Measurements from ENCODE around the gene TNS1.

Gene TNS1

DNA sequence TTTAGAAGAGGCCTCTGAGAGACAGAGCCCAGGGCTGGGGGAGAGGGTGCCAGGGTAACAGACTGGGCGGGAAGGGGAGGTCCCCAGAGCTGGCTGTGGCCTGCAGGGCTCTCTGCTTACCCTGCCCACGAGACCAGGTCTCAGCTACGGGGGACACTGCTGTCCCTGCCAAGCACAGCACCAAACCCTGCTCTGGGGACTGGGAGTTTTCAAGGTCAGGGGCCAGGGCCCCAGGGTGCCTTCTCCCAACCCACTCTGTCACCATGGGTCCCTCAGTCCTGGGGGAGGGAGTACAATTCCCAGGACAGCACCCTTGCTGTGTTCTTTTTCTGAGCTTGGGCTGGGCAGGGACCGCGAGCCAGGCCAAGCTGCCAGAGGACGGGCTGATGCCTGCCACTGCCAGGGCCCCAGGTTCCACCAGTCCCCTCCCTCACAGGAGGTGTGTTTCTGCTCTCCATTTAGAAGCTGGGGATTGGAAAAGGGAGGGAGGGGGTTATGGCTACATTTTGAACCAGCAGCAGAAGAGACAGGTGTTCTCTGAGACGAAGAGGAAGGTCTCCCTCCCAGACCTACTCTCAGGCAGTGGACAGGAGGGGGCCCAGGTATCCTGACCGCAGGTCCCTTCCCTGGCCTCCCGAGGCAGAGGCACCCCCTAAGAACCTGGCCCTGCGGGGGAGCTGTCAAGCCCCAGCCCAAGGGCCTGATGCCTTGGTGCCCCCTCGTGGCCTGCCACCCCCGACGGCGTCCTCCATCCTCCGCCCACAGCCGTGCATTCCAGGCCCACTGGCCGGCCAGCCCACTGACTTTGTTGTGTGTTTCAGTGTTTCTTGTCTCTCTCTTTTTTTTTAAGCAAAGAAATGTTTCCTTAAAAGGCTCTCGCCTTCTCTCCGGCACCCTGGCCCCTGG lies 80.4 kb downstream of the TNS1 start:
- no peak overlapping the region for H3K27ac ChIP-seq
- no peak for DNase-seq (ENCODE audit: low read depth, low spot score)

DNA sequence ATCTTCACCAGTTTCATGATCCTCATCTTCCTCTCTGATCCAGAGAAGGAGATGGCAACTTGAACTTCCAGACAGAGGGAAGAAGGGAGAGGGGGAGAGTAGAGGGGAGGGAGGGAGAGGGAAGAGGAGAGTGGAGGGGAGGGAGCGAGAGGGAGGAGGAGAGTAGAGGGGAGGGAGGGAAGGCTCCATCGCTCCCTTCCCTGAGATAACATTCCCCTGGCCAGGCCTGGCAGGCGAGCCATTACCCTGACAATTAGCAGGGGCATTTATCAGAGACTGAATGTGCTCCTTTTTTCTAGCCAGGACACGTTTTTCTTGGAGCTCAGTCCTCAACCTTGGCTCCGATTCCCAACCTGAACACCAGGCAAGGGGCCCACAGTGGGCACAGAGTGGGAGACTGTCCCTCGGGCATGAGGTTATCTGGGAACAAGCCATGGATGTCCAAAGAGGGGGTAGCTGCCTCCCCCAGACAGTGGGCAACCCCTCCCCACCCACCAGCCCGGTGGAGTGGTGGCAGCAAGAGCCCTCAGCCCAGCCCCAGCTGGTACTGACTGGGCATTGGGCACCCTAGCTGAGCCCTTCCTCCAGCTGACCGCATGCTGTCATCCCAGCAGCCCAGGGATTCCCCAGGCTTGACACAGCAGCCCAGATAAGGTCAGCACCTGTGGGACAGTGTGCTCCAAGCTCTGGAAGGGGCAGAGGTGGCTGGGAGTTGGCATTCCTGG lies 81.8 kb downstream of the TNS1 start:
- no peak overlapping the region for H3K27ac ChIP-seq
- no peak for DNase-seq (ENCODE audit: low read depth, low spot score)

DNA sequence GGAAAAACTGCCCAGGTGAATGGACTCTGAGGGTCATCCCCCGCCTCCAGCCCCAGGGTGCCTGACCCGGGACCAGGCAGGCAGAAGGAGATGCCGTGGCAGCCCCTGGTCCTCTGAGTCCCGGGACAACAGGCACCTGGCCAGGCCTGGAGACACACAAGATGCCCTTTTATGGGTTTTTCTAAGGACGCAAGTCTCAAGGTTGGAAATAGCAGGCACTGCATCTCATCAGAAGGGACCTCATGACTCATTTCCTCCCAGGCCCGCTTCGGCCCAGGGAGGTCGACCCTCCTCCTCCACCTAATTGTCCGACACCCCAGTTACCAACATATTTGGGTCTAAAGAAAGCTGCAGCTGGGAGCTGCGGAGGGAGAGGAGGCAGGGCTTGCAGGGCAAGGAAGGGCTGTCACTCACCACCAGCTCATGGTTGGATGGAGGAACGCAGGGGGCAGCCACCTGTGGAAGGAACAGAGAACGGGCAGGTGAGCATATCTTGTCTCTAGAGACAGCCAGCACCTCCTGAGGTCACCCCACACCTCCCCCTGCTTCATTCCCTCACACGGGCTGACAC lies 82.9 kb downstream of the TNS1 start:
- H3K27ac ChIP-seq, result no peak overlapping the region
- DNase-seq (ENCODE audit: low read depth, low spot score), result no peak

DNA sequence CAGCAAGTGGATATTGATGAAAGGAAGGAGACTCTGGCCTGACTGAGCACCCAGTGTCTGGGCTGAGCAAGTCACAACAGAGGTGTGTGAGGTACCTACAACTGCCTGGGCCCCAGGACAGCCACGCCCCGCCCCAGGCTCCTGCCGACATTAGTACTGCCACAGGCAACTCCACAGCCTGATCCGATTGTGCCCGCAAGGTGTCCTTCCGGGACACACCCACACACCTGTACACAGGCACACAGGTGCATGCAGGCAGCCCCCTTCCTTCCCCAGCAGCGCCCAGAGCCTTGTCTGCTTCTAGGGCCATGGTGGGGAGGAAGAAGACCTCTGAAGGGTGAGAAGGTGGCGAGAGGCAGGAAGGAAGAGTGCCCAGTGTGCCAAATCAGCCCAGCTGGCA lies 83.6 kb downstream of the TNS1 start:
- DNase-seq (ENCODE audit: low read depth, low spot score), result no peak
- H3K27ac ChIP-seq, result no peak overlapping the region

DNA sequence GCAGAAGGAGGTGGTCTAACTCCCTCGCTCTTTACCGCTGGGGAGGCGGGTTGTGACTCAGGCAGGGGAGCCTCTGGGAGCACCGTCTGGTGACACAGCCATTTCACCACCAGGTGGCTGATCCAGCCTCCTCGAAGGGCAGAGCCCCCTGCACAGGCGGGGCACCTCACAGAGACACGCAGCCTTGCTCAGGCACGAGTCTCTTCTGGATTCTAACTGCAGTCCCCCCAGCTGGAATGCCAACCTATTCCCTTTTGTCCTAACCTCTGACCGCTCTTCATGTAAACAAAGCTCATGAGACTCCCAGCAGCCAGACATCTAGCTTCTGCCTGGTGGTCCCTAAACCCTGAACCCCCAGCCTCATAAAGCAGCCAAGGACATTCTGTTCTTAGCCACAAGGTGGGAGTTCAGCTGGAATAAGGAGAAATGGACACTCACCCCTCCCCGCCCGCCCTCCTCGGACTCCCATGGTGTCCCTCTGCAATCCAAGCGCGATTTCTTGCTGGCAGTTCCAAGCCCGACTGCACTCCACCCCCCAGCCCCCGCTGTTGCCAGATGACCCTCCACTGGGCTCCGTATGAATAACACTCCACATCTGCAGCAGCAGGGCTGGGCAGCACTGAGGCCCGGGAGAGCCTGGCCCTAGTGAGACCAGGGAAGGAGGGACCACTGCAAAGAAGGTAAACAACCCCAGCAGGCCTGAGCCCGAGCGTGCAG lies 84.3 kb downstream of the TNS1 start:
- no peak overlapping the region for H3K27ac ChIP-seq
- no peak for DNase-seq (ENCODE audit: low read depth, low spot score)

DNA sequence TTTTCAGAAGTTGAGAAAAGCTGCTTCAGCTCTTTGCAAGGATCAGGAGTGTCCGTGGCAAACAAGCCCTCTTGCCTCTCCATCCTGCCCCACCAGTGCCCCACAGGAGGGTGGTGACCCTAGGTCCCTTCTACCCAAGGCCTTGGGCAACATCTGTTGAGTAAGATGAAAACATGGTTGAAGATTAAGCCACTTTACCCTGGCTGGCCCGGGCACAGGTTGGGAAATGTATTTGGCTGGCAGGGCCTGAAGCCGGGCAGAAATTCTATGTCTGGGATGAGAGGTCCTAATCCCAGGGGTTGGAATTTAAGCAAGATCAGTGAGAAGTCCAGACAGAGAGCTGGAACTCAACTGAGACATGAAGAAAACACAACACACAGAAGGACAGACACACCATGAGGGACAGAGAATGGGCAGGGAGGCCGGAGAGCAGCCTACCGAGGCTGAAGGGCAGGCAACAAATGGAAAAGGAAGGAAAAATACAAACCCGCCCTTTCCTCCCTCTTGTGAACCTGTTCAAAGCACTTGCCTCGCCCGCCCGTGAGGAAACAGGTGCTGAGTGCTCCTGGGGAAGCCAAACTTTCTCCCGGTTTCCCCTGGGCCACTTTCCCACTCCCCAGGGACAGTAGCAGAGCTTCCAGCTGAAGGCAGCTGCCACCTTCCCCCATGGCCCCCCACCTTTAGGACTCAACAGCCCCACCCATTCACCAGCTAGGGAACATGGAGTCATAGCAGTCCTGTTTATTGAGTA lies 86.1 kb downstream of the TNS1 start:
- DNase-seq (ENCODE audit: low read depth, low spot score), result no peak
- H3K27ac ChIP-seq, result no peak overlapping the region

DNA sequence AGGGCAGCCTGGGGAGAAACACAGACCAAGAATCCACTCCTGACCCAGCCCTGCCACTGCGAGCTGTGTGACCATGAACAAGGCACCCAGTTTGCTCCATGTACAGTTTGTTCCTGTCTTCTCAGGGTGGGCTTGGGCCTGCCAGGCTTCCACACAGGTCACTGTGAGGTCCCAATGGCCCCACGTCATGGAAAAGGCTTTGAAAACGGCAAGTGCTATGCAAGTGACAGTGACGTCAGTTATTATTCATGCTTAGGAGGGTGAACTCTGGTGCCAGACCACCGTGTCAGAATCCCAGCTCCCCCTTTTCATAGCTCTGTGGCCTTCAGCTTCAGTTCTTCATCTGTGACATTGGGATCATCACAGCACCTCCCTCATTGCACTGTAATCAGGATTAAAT lies 87.1 kb downstream of the TNS1 start:
- DNase-seq (ENCODE audit: low read depth, low spot score), result no peak
- H3K27ac ChIP-seq, result no peak overlapping the region

DNA sequence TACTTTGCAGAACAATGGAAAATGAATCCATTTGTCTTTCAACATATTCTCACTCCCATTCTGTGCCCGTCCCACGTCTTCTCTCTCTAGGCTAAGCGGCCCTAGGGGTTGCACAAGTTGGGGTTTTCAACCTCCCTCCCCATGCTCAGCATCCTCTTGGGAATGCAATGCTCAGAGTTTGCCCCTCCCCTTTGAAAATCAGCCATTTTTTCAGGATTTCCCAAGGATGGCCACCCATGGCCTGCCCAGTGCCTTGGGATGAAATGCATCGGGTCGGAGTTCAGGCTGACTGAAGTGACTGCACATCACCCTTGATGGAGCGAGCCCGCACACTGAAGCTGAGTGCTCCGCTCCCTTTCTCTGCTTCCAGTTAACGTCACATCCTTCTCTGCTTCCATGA lies 87.9 kb downstream of the TNS1 start:
- no peak for DNase-seq (ENCODE audit: low read depth, low spot score)

DNA sequence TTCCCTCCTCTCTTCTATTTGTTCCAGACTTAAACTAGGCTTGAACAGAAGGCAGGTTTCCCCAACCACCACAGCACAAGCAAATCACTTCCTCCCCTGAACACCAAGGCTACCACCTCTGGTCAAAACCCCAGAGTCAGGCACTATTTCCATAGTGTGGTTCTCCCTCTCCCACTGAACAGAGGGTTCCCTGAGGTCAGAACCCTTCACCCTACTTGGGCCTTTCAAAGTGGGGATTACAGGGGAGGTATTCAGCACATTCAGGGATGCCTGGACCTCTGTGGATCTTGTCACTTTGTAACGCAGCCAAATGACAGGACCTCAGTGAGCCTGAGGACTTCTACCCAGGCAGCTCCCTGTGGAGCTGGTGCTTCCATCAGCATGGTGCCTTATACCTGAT lies 88.7 kb downstream of the TNS1 start:
- no peak for DNase-seq (ENCODE audit: low read depth, low spot score)
- H3K27ac ChIP-seq, result no peak overlapping the region

More for the DNA sequence above, 87.9 kb downstream of the TNS1 start:
- H3K27ac ChIP-seq, result no peak overlapping the region

DNA sequence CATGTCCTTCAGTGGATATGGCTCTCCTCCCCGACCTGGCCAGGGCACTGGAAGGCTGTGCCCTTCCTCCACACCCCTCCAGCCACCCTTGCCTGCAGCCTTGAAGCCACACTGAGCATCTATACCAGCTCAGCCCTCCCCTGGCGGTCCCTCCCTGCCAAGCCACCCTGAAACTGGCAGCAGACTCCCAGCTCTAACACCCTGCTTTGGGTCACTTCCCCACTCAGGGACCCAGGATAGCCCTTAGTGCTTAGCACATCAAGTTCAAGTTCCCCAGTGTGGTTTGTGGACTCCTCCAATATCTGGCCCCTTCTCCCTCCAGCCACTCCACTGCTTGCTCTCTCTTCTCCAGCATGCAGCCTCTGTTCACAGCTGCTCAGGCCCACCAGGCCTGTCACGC lies 89.4 kb downstream of the TNS1 start:
- no peak overlapping the region for H3K27ac ChIP-seq
- no peak for DNase-seq (ENCODE audit: low read depth, low spot score)

DNA sequence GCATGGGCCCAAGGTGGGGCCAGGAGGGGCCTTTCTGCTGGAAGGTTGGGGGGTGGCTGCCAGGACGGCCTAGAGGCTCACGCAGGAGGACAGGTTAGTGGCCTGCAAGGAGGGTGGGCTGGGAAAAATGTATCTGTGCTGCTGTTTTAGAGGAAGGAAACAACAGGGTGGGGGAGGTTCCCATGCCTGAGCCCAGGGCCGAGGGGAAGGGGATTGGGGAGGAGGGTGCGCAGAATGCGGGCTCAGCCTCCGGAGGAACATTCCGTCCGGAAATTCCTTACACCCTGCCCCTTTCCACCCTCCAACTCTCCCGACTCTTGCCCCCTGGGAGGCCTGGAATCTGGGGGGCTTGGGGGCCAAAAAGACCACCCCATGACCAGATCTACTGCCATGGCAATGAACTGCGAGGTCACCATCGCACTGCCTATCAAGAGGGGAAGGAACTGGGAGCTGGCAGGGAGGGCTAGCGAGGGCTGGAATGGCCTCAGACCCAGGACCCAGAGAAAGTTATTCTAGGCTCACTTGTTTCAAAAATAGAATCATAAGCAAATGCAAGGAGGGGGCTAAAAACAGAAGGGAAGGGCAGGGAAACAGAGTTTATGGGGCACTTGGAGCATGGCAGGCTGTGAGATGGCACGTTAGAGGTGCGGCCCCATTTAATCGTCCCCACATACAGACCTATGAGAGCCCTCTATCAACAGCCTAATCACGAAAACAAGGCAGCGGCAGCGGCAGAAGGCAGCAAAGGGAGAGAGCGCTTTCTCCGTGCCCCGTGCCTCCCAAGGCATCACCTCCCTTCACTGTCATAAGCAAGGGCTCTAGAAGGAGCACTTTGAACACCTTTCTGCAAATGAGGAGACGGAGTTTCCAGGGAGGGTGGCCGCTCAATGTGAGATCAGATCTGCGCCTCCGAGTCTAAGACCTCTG lies 90.4 kb downstream of the TNS1 start:
- no peak for DNase-seq (ENCODE audit: low read depth, low spot score)
- H3K27ac ChIP-seq, result no peak overlapping the region

DNA sequence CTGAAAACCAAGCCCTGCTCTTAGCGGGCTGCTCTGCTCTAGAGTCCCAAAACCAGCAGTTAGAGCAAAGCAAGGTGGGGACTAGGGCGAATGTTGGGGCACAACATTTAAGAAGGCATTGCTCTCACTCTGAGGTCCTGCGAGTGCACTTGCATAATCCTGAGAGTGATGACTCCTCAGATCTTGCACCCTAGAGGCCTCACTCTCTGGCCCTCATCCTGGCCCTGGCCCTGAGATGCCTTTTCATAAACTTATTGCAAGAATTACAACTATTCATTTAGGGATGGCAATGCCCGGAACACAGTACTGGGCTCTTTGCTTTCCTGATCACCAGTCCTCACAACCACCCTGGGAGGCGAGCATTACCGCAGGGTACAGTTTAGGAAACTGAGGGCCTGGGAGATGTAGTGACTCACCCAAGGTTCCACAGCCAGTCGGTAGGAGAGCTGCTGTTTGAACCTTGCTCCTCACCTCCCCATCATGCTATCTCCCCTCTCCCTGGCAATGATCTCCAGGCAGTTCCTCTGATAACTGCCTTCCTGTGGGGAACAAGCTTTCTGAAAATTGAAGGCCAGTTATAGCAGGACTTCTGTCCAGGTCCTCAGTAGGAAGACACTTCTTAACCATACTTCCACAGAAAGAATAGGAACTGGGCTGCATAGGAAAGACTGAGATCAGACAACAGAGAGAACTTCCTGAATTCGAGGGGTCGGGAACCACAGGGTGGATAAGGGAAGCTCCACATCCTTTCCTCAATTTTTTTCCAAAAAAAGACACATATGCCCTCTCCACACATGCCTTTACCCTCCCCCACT lies 91.3 kb downstream of the TNS1 start:
- H3K27ac ChIP-seq, result no peak overlapping the region
- DNase-seq (ENCODE audit: low read depth, low spot score), result no peak

DNA sequence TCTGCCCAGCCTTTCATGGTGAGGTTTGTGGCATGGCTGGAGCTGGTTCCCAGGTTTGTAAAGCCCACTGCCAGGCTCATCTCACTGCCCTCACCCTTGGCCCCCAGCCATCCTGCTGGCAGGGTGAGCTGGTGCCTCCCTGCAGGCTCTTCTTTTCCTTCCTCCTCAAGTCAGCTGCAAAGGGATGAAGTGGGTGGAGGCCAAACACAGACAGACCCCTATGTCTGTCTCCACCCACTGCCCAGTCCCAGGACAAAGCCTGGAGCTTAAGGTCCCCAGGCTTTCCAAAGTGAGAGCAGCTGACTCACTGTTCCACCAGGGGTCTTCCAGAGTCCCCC lies 92.0 kb downstream of the TNS1 start:
- H3K27ac ChIP-seq, result no peak overlapping the region
- no peak for DNase-seq (ENCODE audit: low read depth, low spot score)

DNA sequence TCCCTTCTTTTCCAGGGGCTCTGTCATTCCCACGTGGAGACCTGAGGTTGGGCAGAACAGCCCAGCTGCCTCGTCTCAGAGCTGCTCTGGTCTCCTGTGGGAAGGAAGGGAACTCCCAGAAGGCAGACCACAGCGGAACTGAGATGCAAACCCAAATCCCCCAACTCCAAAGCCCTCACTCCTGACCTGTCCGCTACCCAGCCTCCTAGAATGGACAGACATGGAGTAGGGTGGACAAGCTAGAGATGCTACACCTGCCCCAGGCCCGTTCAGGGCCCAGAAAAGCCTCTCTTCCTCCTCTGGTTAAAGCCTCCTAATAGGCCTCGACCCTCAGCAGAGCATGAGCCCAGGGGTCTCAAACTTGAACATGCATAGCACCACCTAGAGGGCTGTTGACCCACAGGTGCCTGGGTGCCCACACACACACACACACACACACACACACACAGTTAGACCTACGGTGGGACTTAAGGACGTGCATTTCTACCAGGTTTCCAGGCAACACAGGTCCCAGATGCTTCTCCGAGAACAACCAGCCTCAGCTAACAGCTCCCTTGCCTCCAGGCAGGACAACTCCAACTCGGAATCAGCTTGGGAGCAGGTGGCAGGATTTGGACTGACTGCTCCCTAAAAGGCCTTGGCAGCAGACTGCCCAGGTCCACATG lies 93.5 kb downstream of the TNS1 start:
- no peak for DNase-seq (ENCODE audit: low read depth, low spot score)
- H3K27ac ChIP-seq, result no peak overlapping the region

DNA sequence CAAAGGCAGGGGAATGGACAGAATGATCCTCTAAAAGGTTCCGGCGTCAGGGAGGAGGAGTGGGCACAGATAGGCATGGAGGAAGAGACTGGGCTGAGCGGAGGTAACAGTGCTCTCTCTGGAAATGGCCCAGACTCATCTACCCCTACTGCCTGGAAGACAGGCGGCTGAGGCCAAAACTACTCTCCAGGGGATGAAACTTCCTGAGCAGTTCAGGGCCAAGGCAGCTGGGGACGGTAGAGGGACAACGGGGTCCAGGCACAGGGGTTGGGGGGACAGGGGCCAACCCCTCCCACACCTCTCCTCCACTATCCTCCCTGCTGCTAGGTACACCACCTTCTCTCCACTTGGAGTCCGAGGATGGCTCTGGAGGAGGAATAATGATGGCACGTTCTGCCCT lies 94.3 kb downstream of the TNS1 start:
- DNase-seq (ENCODE audit: low read depth, low spot score), result no peak
- H3K27ac ChIP-seq, result no peak overlapping the region

DNA sequence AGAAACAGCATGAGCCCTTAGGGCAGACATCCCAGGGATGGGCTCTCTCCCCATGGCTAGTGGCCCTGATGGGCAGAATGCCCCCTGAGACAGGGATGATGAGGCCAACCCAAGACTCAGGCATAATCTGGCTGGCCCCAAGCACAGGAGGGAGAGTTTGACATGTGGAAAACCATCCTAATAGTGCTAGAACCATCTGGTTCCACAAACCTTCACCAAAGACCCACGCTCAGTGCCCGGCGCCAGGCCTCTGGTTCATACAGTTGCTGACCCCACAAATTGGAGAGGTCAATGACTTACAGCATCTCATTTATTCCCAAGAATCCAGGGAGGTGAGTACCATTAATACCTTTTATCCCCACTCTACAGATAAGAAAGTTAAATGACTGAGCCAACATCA lies 95.5 kb downstream of the TNS1 start:
- no peak overlapping the region for H3K27ac ChIP-seq

DNA sequence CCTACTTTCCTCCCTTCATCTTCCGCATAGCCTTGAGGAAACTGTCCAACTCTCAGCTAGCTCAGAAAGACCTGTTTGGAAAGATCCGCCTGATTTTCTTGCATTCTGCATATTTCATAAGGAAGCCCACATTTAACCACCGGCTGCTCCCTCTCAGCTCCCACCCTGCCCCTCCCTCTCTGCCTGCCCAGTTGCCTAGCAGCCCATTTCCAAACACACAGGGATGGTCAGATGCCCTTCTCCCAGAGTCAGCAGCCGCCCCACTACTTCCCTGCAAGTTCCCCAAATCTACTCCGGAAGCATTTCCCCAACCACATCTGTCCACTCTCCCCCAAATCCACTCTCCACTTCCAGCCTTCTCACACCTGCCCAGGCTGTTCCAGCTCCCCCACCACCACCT lies 96.0 kb downstream of the TNS1 start:
- H3K27ac ChIP-seq, result no peak overlapping the region
- no peak for DNase-seq (ENCODE audit: low read depth, low spot score)

More for the DNA sequence above, 95.5 kb downstream of the TNS1 start:
- DNase-seq (ENCODE audit: low read depth, low spot score), result no peak

DNA sequence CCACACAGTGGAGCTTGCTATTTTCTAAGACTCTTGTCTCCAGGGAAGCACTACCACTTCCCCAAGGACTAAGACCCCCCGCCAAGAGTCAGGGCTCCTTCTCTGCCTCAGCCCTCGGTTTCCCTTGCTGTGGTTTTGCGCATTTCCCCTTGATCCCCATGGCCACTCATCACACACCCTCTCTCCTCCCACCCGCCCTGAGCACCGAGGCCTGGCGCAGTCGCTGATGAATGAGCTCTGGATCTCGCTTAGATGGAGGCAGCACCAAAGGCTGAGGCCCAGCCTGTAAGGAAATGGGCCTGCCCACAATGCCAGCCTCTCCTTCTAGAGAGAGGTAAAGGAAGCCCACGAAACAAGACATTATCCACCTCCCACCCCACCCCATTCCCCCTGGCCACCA lies 96.9 kb downstream of the TNS1 start:
- DNase-seq (ENCODE audit: low read depth, low spot score), result no peak
- H3K27ac ChIP-seq, result no peak overlapping the region
